Measurements from ENCODE around the gene OGA.

Gene OGA

GRCh38 chr10:101840741-101841453, 22.7 kb upstream of the OGA start:
- H3K27me3 Mint-ChIP-seq (ENCODE audit: low read depth): peaks cover 27% of the 10 kb centered on the region
- no peaks in the 10 kb centered on the region for H3K36me3 Mint-ChIP-seq (ENCODE audit: low read depth)
- H3K27ac Mint-ChIP-seq: peak overlapping the region; percentile 38
- peak overlapping the region; percentile 88 for H3K4me3 Mint-ChIP-seq
- H3K9me3 Mint-ChIP-seq: no peaks in the 10 kb centered on the region
- H3K4me1 Mint-ChIP-seq (ENCODE audit: low read depth): peaks cover 26% of the 10 kb centered on the region

DNA sequence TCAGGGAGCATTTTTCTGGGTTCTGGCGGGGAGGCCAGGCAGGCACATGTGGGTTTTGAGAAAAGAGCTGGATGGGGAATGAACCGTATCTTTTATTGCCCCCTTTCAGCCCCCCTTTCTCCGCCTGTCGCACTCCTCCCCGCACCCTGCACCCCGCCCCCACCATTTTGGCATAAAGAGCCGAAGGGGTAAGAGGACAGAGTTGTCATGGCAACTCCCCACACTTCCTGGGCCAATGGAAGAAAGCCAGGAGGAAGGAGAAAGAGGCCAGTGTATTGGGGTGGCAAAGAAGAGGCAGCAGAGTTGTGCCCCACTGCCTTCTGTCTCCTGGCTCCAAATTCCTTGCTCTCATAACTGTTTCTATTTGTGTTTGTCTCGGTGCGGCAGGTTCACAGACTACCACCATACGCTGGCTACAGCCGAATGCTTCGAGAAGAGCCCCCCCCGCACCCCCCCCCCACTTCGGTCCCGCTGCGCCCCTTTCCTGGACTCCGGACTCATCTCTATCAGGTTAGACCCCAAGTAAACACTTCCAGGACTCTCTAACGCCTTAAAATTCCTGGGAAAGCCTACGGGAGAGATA, 21.9 kb upstream of the OGA start:
- H3K27ac Mint-ChIP-seq: no peak overlapping the region
- peaks cover 27% of the 10 kb centered on the region for H3K27me3 Mint-ChIP-seq (ENCODE audit: low read depth)
- H3K4me1 Mint-ChIP-seq (ENCODE audit: low read depth): peaks cover 31% of the 10 kb centered on the region
- no peaks in the 10 kb centered on the region for H3K9me3 Mint-ChIP-seq
- peak overlapping the region; percentile 88 for H3K4me3 Mint-ChIP-seq
- no peaks in the 10 kb centered on the region for H3K36me3 Mint-ChIP-seq (ENCODE audit: low read depth)

DNA sequence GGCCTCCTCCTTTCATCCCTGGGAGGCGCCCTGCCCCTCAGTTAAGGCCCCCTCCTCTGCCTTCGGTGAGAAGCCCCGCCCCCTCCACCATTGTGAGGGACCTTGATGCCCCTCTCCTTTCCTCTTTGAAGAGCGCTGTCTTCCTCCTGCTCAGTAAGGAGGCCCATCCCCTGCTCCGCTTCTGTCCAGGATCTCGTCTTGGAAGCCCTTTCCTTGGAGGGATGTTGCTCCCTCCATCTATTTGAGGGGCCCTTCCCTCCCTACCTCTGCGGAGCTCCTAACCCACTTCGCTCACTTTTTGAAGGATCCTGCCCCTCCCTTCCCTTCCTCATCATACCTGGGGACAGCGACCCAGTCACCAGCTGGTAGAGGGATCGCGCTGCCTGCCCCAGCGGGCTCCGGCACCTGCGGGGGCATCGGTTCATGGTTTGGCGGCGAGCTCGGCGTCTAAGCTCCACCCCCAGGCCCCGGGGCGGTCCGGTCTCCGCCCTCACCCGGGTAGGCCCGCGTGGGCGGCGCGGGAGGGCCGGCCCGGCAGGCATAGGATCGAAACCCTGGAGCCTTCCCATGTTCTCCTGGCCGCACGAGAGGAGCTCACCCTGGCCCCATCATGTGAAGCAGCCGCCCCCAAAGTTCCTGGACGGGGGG, 21.3 kb upstream of the OGA start:
- peak overlapping the region; percentile 78 for H3K4me3 Mint-ChIP-seq
- no peak overlapping the region for H3K27ac Mint-ChIP-seq
- H3K9me3 Mint-ChIP-seq: no peaks in the 10 kb centered on the region
- H3K36me3 Mint-ChIP-seq (ENCODE audit: low read depth): no peaks in the 10 kb centered on the region
- H3K4me1 Mint-ChIP-seq (ENCODE audit: low read depth): peaks cover 37% of the 10 kb centered on the region
- peaks cover 26% of the 10 kb centered on the region for H3K27me3 Mint-ChIP-seq (ENCODE audit: low read depth)

GRCh38 chr10:101839002-101839401, 20.8 kb upstream of the OGA start:
- peaks cover 42% of the 10 kb centered on the region for H3K4me1 Mint-ChIP-seq (ENCODE audit: low read depth)

GRCh38 chr10:101838416-101838970, 20.2 kb upstream of the OGA start:
- H3K4me1 Mint-ChIP-seq (ENCODE audit: low read depth): peaks cover 47% of the 10 kb centered on the region
- H3K4me3 Mint-ChIP-seq: peak overlapping the region; percentile 59
- H3K36me3 Mint-ChIP-seq (ENCODE audit: low read depth): no peaks in the 10 kb centered on the region
- H3K9me3 Mint-ChIP-seq: no peaks in the 10 kb centered on the region
- H3K27ac Mint-ChIP-seq: no peak overlapping the region
- H3K27me3 Mint-ChIP-seq (ENCODE audit: low read depth): peaks cover 19% of the 10 kb centered on the region

More at GRCh38 chr10:101839002-101839401, 20.8 kb upstream of the OGA start:
- peak overlapping the region; percentile 38 for H3K27ac Mint-ChIP-seq
- peaks cover 20% of the 10 kb centered on the region for H3K27me3 Mint-ChIP-seq (ENCODE audit: low read depth)
- peak overlapping the region; percentile 59 for H3K4me3 Mint-ChIP-seq
- H3K36me3 Mint-ChIP-seq (ENCODE audit: low read depth): no peaks in the 10 kb centered on the region
- H3K9me3 Mint-ChIP-seq: no peaks in the 10 kb centered on the region

GRCh38 chr10:101837748-101838147, 19.5 kb upstream of the OGA start:
- no peaks in the 10 kb centered on the region for H3K36me3 Mint-ChIP-seq (ENCODE audit: low read depth)
- H3K27me3 Mint-ChIP-seq (ENCODE audit: low read depth): peaks cover 15% of the 10 kb centered on the region
- no peak overlapping the region for H3K27ac Mint-ChIP-seq
- H3K4me1 Mint-ChIP-seq (ENCODE audit: low read depth): peaks cover 47% of the 10 kb centered on the region
- no peaks in the 10 kb centered on the region for H3K9me3 Mint-ChIP-seq
- H3K4me3 Mint-ChIP-seq: no peak overlapping the region

- Mint-ChIP-seq H3K4me1 (ENCODE audit: low read depth) (peaks cover 49% of the 10 kb centered on the region), H3K9me3 (no peaks in the 10 kb centered on the region), H3K4me3 (no peak overlapping the region), H3K27me3 (ENCODE audit: low read depth) (no peaks in the 10 kb centered on the region), H3K36me3 (ENCODE audit: low read depth) (no peaks in the 10 kb centered on the region), H3K27ac (no peak overlapping the region)
Observed at GRCh38 chr10:101835362-101835761, 17.1 kb upstream of the OGA start.

GRCh38 chr10:101834341-101834740, 16.1 kb upstream of the OGA start:
- peaks cover 50% of the 10 kb centered on the region for H3K4me1 Mint-ChIP-seq (ENCODE audit: low read depth)
- H3K27ac Mint-ChIP-seq: peak overlapping the region; percentile 10
- peak overlapping the region; percentile 39 for H3K4me3 Mint-ChIP-seq
- H3K9me3 Mint-ChIP-seq: no peaks in the 10 kb centered on the region
- H3K36me3 Mint-ChIP-seq (ENCODE audit: low read depth): no peaks in the 10 kb centered on the region
- no peaks in the 10 kb centered on the region for H3K27me3 Mint-ChIP-seq (ENCODE audit: low read depth)

DNA sequence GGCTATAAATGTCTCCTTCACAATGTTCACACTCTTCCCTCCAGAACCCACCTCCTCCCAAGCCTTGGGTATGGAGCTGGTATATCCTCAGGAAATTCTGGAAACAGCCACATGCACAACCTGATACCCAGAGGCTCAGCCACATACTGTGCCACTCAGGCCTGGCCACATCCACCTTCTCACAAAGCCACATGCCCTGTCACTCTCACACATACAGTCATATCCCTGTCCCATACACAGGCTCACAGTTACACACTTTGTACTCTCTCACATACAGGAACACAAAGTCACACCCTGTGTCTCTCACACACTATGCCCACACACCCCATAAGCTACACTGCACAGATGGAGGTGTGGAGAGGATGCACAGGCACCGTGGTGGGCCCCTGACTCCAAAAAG, 15.2 kb upstream of the OGA start:
- H3K27ac Mint-ChIP-seq: no peak overlapping the region
- peak overlapping the region; percentile 39 for H3K4me3 Mint-ChIP-seq
- no peaks in the 10 kb centered on the region for H3K9me3 Mint-ChIP-seq
- H3K36me3 Mint-ChIP-seq (ENCODE audit: low read depth): no peaks in the 10 kb centered on the region
- no peaks in the 10 kb centered on the region for H3K27me3 Mint-ChIP-seq (ENCODE audit: low read depth)
- H3K4me1 Mint-ChIP-seq (ENCODE audit: low read depth): peaks cover 48% of the 10 kb centered on the region

- no peaks in the 10 kb centered on the region for H3K36me3 Mint-ChIP-seq (ENCODE audit: low read depth)
- H3K4me1 Mint-ChIP-seq (ENCODE audit: low read depth): peaks cover 48% of the 10 kb centered on the region
- H3K27me3 Mint-ChIP-seq (ENCODE audit: low read depth): no peaks in the 10 kb centered on the region
- no peaks in the 10 kb centered on the region for H3K9me3 Mint-ChIP-seq
- no peak overlapping the region for H3K27ac Mint-ChIP-seq
- no peak overlapping the region for H3K4me3 Mint-ChIP-seq
Observed at GRCh38 chr10:101832325-101832771, 14.1 kb upstream of the OGA start.

DNA sequence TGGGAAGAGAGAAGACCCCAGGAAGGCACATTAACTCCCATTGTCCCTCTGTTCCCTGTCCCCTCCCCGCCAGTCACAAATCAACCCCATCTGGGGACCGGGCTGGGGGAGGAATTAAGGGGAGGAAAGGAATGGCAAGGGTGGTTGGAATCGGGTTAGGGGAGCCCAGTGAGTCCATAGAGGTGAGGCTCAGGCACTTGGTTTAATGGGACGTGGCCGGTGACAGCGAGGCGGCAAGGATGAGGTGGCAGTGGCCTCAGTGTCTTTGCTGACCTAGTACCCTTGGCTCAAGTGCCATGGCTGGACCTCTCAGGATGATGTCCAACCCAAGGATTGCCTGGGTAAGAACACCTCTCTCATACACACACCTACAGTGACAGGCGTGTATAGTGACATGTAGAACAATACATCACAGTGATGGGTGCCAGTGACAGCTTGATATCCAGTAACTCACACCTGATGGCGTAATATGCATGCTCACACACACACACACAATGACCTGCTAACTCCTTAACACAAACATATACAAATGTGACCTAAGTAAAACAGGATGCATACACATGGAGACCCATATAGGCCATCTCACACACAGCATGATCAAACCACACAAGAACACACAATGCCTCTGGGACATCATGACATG, 13.0 kb upstream of the OGA start:
- Mint-ChIP-seq H3K36me3 (ENCODE audit: low read depth) (peaks cover 3% of the 10 kb centered on the region), H3K9me3 (no peaks in the 10 kb centered on the region), H3K4me1 (ENCODE audit: low read depth) (peaks cover 50% of the 10 kb centered on the region), H3K27me3 (ENCODE audit: low read depth) (no peaks in the 10 kb centered on the region), H3K4me3 (peak overlapping the region; percentile 79), H3K27ac (peak overlapping the region; percentile 88)

- H3K4me1 Mint-ChIP-seq (ENCODE audit: low read depth): peaks cover 44% of the 10 kb centered on the region
- H3K27ac Mint-ChIP-seq: peak overlapping the region; percentile 88
- H3K36me3 Mint-ChIP-seq (ENCODE audit: low read depth): peaks cover 3% of the 10 kb centered on the region
- H3K27me3 Mint-ChIP-seq (ENCODE audit: low read depth): no peaks in the 10 kb centered on the region
- peak overlapping the region; percentile 79 for H3K4me3 Mint-ChIP-seq
- H3K9me3 Mint-ChIP-seq: no peaks in the 10 kb centered on the region
Observed at GRCh38 chr10:101830322-101831168, 12.3 kb upstream of the OGA start.

- Mint-ChIP-seq H3K9me3 (no peaks in the 10 kb centered on the region), H3K4me1 (ENCODE audit: low read depth) (peaks cover 39% of the 10 kb centered on the region), H3K4me3 (peak overlapping the region; percentile 79)
Observed at GRCh38 chr10:101829561-101830315, 11.5 kb upstream of the OGA start.

More at GRCh38 chr10:101829561-101830315, 11.5 kb upstream of the OGA start:
- Mint-ChIP-seq H3K36me3 (ENCODE audit: low read depth) (peaks cover 3% of the 10 kb centered on the region), H3K27ac (peak overlapping the region; percentile 88), H3K27me3 (ENCODE audit: low read depth) (no peaks in the 10 kb centered on the region)

All from T-helper 1 cell treated with Interleukin-12 subunit alpha and Interleukin-12 subunit beta and Interleukin-4 antibody, amounts not matched to agents 30 μg/mL and 1 μg/mL, for 36 hours (primary cell).